Activated naive CD8-positive, alpha-beta T cell treated with anti-CD3 and anti-CD28 coated beads, Interleukin-2, amount 50 U/mL, for 24 hours (primary cell): ENCODE measurements around the gene ERC1.
"Not testable (repeated sequence)": the region's sequence is repeated elsewhere in the genome, so short reads cannot be mapped to it uniquely, and the experiment has no call there.

Experiments used
- ATAC-seq: fragments of 150-1000 bp; cut with Tn5 transposase; one replicate; pipeline ENCODE4 v1.10.0; 2021
- DNase-seq: peaks from one replicate; pipeline ENCODE4 v3.0.0; 2021
- H3K27ac Mint-ChIP-seq: one replicate; pipeline ENCODE4 v1.8.0; 2021; ENCODE audit warnings: mild to moderate bottlenecking, mixed read lengths
- H3K27me3 Mint-ChIP-seq: one replicate; pipeline ENCODE4 v1.8.0; 2021; ENCODE audit warnings: mixed read lengths
- H3K36me3 Mint-ChIP-seq: one replicate; pipeline ENCODE4 v1.8.0; 2021; ENCODE audit warnings: low read depth, mixed read lengths
- H3K4me1 Mint-ChIP-seq: one replicate; pipeline ENCODE4 v1.8.0; 2021; ENCODE audit warnings: mixed read lengths
- H3K4me3 Mint-ChIP-seq: one replicate; pipeline ENCODE4 v1.8.0; 2021; ENCODE audit warnings: mild to moderate bottlenecking, moderate library complexity, mixed read lengths
- H3K9me3 Mint-ChIP-seq: one replicate; pipeline ENCODE4 v1.8.0; 2021; ENCODE audit warnings: mixed read lengths

The ERC1 gene

DNA sequence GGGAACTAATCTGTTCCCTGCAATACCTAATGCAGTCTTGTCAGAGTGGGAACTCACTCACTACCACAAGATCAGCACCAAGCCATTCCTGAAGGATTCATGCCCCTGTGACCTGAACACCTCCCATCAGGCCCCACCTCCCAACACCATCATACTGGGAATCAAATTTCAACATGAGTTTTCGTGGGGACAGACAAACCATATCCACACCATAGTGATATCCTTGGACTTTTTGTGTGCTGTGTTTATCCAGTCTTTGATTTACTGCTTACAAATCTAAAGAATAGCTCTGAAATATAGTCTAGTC, 359.9 kb downstream of the ERC1 start:
- Mint-ChIP-seq H3K4me3 (no peak overlapping the region), H3K27me3 (no peaks in the 10 kb centered on the region), H3K27ac (no peak overlapping the region), H3K36me3 (no peaks in the 10 kb centered on the region), H3K4me1 (no peaks in the 10 kb centered on the region), H3K9me3 (no peaks in the 10 kb centered on the region)
- ATAC-seq: no peak
- no peak for DNase-seq

DNA sequence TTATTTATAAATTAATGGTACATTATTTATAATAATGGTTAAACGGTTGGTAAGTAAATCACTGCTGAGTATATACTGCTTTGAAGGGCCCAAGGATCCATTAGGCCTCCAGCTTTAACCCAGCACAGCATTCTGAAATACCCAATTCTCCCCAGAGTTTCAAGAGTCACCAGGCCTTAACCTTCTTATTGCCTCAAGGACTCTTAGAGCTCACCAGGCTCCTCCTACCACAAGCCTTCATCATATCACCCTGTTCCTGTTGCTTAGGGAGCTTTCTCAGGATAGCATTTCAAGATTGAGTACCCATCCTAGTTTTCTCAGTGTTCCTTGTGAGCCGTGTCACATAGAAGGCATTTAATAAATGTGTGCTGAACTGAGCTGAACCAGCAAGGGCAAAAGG, 360.9 kb downstream of the ERC1 start:
- DNase-seq (no peak), ATAC-seq (no peak)
- no peaks in the 10 kb centered on the region for H3K36me3 Mint-ChIP-seq
- H3K4me1 Mint-ChIP-seq: no peaks in the 10 kb centered on the region
- no peaks in the 10 kb centered on the region for H3K27me3 Mint-ChIP-seq
- H3K27ac Mint-ChIP-seq: no peak overlapping the region
- no peak overlapping the region for H3K4me3 Mint-ChIP-seq
- H3K9me3 Mint-ChIP-seq: no peaks in the 10 kb centered on the region

DNA sequence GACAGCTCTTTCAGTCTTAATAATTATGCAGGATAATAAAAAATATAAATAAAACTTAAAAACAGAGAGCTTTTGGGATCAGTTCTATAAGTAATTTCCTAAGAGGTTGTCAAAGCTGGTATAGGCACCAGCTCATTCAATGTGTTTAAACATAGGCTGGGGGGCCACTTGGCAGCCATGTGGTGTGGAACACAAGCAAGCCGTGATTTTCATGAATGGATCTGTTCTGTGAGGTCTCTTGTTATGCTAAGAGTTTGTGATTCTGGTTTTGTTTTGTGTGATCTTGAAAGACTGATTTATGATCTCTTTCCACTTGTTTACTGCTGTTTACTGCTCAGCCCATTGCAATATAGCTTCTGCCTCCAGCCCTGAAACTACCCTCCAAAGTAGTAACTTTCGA, 362.4 kb downstream of the ERC1 start:
- H3K36me3 Mint-ChIP-seq: no peaks in the 10 kb centered on the region
- H3K27me3 Mint-ChIP-seq: no peaks in the 10 kb centered on the region
- no peak for ATAC-seq
- H3K27ac Mint-ChIP-seq: no peak overlapping the region
- H3K9me3 Mint-ChIP-seq: no peaks in the 10 kb centered on the region
- no peaks in the 10 kb centered on the region for H3K4me1 Mint-ChIP-seq
- DNase-seq: no peak
- no peak overlapping the region for H3K4me3 Mint-ChIP-seq

DNA sequence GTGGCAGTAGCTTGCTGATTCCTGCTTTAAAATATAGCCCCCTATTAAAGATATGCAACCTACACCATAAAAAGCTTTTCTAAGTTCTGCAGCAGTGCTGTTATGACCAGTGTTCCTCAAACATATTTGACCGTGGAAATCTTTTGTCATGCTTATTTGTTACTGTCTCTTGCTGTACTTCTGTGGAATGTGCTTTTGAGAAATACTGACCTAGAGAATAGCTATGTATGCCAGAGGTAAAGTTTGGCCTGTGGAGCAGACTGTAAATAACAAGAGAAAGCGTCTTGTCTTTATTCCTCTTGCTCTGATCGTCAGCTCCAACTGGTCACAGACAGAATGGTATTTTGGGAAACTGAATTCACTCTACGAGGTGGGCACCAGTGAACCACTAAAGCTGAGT, 364.4 kb downstream of the ERC1 start:
- Mint-ChIP-seq H3K4me1 (no peaks in the 10 kb centered on the region), H3K9me3 (no peaks in the 10 kb centered on the region), H3K27me3 (no peaks in the 10 kb centered on the region), H3K4me3 (no peak overlapping the region), H3K27ac (no peak overlapping the region), H3K36me3 (no peaks in the 10 kb centered on the region)
- no peak for ATAC-seq
- no peak for DNase-seq

DNA sequence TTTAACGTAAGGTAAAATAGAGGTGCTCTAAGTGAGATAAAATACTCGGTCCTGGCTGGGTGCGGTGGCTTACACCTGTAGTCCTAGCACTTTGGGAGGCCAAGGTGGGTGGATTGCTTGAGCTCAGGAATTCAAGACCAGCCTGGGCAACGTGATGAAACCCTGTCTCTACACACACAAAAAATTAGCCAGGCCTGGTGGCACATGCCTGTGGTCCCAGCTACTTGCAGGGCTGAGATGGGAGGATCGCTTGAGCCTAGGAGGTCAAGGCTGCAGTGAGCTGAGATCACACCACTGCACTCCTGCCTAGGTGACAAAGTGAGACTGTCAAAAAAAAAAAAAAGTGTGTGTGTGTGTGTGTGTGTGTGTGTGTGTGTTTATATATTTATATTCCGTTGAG, 364.8 kb downstream of the ERC1 start:
- H3K27ac Mint-ChIP-seq, H3K9me3 Mint-ChIP-seq, ATAC-seq, H3K4me3 Mint-ChIP-seq, H3K27me3 Mint-ChIP-seq, H3K36me3 Mint-ChIP-seq, H3K4me1 Mint-ChIP-seq, DNase-seq: not testable (repeated sequence)

DNA sequence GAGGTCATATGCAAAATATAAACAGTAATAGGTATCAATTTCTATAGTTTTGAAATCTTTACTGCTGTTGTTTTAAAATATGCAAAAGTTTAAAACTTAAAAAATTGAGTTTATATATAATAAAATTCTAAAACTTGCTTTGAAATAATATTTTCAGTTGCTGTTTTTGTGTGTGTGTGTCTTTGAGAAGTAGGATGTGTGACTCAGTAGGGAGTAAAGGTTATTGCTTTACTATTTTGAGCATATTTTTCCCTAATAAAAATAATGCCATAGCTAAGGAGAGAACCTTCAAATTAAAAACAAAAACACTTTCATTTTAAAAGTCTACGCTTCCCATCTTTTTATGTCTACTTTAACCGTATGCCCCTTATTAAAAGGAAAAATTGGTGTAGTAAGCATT, 365.3 kb downstream of the ERC1 start:
- H3K27me3 Mint-ChIP-seq: no peaks in the 10 kb centered on the region
- DNase-seq: no peak
- no peaks in the 10 kb centered on the region for H3K4me1 Mint-ChIP-seq
- no peaks in the 10 kb centered on the region for H3K36me3 Mint-ChIP-seq
- H3K9me3 Mint-ChIP-seq: no peaks in the 10 kb centered on the region
- no peak overlapping the region for H3K27ac Mint-ChIP-seq
- no peak overlapping the region for H3K4me3 Mint-ChIP-seq
- ATAC-seq: no peak

DNA sequence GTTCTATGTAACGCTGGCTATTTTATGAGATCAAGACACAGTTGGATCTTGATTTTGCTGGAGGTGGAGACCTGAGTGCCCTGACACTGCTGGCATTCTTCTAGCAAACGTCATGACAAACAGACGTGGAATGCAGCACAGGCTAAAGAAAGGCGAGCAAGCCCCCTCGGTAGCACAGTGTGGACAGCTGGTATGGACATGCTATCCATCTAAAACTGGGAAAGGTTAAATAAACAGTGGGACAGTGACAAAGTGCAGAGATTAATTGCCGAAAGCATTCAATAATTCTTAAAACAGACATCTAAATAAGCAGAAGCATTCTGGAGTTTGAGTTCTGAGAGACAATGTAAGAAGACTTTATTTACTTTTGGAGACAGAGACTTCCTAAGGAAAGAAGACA, 366.1 kb downstream of the ERC1 start:
- Mint-ChIP-seq H3K4me1 (no peaks in the 10 kb centered on the region), H3K36me3 (no peaks in the 10 kb centered on the region), H3K27me3 (no peaks in the 10 kb centered on the region), H3K9me3 (no peaks in the 10 kb centered on the region), H3K4me3 (no peak overlapping the region), H3K27ac (no peak overlapping the region)
- DNase-seq (no peak), ATAC-seq (no peak)

DNA sequence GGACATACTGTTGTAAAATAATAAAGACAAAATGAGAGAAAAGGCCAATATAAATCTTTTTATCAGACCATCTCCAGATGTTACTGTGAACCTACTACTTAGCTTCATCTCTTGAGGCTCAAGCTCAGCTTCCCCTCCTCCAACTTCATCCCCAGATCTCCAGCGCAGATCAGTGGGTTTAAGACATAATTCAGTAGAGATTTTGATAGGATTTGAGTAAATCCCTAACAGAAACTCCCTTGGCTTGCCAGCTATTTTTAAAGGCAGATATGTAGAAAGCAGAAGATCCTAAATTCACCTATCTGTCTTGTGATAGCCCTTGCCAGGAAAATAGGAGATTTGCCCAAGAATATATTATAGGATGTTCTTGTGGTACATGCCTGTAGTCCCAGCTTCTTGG, 366.7 kb downstream of the ERC1 start:
- Mint-ChIP-seq H3K27me3 (no peaks in the 10 kb centered on the region), H3K4me1 (no peaks in the 10 kb centered on the region), H3K9me3 (no peaks in the 10 kb centered on the region), H3K4me3 (no peak overlapping the region), H3K27ac (no peak overlapping the region), H3K36me3 (no peaks in the 10 kb centered on the region)
- no peak for ATAC-seq
- DNase-seq: no peak

DNA sequence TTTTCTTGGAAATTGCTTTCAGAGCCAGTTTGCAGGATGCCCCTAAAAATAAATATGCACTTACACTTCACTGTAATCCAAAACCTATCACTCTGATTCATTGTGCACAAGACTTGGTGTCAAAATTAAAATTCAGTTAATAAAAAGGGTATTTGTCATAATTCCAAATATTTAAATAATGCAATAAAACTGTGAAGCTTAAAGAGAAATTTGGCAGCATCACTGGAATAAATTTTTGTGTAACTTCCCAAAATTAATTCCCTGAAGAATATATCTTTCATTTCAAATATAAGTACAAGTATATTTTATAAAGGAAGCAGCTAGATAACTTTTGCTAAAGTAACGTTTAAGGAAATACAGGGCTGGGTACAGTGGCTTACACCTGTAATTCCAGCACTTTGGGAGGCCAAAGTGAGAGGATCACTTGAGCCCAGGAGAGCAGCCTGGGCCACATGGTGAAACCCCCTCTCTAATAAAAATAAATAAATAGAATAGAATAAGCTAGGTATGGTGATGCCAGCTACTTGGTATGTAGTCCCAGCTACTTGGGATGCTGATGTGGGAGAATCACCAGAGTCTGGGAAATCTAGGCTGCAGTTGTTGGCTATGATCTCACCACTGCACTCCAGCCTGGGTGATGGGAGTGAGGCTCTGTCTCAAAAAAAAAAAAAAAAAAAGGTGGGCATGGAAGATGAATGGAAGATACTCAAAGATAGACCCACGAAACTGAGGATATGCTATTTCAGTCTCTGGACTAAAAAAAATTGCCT, 369.6 kb downstream of the ERC1 start:
- no peak for ATAC-seq
- Mint-ChIP-seq H3K27me3 (no peaks in the 10 kb centered on the region), H3K36me3 (peaks cover 3% of the 10 kb centered on the region), H3K27ac (no peak overlapping the region), H3K4me1 (no peaks in the 10 kb centered on the region), H3K9me3 (no peaks in the 10 kb centered on the region), H3K4me3 (no peak overlapping the region)
- DNase-seq: no peak

DNA sequence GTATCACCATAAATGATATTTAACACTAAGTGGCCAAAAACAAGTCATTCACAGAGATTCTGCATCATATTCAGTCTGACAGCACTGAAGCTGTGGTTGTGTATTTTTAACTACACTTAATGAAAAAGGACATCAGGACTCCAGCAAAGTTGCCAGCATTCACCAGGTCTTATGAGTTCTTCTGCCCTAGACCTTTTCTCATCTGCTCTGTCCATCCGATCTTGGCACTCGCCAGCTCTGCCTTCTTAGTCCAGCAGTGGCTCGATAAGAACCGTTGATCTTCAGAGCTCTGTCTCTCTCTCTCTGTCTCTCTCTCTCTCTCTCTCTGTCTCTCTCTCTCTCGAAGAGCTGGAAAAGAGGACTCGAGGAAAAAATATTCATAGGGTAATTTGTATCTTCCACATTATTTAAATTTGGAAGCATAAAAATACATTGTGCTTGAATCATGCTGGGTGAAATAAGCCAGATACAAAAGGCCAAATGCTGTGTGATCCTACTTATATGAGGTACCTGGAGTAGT, 371.2 kb downstream of the ERC1 start:
- Mint-ChIP-seq H3K27ac (no peak overlapping the region), H3K4me1 (no peaks in the 10 kb centered on the region), H3K27me3 (no peaks in the 10 kb centered on the region), H3K36me3 (peaks cover 3% of the 10 kb centered on the region), H3K4me3 (no peak overlapping the region), H3K9me3 (no peaks in the 10 kb centered on the region)
- no peak for DNase-seq
- no peak for ATAC-seq

DNA sequence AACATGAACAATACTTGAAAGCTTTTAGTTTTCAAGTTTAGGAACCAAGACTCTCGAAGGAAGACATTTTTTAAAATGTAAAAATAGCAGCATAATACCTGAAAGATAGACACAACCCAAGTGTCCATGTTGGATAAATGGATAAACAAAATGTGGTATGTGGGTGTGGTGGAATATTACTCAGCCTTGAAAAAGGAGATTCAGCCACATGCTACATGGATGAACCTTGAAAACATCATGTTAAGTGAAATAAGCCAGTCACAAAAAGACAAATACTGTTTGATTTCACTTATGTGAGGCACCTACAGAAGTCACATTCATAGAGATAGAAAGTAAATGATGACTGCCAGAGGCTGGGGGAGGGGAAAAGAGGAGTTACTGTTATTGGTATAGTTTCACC, 374.7 kb downstream of the ERC1 start:
- Mint-ChIP-seq H3K4me3 (no peak overlapping the region), H3K9me3 (no peaks in the 10 kb centered on the region), H3K27ac (no peak overlapping the region), H3K27me3 (no peaks in the 10 kb centered on the region), H3K4me1 (peaks cover 4% of the 10 kb centered on the region), H3K36me3 (peaks cover 3% of the 10 kb centered on the region)
- no peak for ATAC-seq
- DNase-seq: no peak

DNA sequence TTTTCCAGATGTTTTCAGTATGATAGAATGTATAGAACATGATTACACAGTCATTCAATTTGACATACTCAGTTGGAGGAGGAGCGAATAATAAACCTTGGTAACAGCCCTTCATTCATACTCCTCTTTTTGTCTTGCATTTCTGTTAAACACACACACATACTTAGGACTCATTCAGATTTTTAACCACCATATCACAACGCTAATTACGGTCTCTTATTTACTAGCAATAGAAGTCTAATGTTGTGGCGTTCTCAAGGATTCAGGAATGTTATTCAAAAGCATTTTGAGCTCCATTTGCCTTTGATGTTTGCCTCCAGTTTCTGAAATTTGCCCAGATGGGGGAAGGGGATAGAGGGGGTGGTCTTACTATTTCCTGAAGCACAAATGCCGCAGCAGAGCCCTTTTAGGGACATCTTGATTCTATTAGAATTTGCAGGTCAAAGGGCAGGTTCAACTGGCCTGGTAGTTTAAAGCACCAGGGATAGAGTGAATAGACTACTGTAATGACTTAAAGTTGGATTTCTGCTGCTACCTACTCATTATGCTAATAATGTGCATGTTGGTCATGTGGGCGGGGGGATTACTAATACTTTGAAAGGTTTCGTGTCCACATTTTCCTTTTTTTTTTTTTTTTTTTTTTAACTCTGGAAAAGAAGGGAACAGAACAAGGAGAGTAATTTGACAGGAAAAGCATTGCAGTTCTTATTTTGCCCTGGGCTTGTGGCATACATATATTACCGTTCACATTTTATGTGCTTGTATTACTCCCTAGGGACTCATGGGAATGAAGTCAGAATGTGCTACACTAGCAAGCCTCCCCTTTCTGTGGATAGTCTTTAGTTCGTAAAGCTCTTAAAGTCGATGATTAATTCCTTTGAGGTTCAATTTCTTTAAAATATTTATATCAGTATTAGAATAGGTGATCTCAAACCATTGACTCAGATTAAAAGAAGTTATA, 376.6 kb downstream of the ERC1 start:
- DNase-seq (no peak), ATAC-seq (no peak)
- Mint-ChIP-seq H3K4me3 (no peak overlapping the region), H3K36me3 (peaks cover 3% of the 10 kb centered on the region), H3K27me3 (no peaks in the 10 kb centered on the region), H3K27ac (no peak overlapping the region), H3K4me1 (peaks cover 4% of the 10 kb centered on the region), H3K9me3 (no peaks in the 10 kb centered on the region)

DNA sequence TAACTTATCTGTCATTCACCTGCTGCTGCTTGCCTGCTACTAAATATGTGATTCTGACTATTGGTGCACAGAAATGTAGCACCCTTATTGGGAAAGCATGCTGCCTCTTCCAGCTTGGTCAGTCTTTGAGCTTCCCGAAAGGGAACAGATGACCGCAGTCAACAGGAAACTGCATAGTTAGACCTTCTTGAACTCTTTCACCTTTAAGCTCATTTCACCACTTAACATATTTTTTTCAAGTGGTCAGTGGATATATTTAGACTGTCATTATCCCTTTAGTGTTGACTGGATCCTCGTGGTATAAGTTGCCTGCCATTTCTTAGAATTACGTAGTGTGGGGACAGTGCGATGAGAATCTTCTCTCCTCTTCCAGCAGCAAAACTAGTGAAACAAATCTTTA, 378.4 kb downstream of the ERC1 start:
- Mint-ChIP-seq H3K27ac (no peak overlapping the region), H3K4me1 (peaks cover 4% of the 10 kb centered on the region), H3K27me3 (no peaks in the 10 kb centered on the region), H3K4me3 (no peak overlapping the region), H3K36me3 (peaks cover 7% of the 10 kb centered on the region), H3K9me3 (no peaks in the 10 kb centered on the region)
- no peak for ATAC-seq
- no peak for DNase-seq

DNA sequence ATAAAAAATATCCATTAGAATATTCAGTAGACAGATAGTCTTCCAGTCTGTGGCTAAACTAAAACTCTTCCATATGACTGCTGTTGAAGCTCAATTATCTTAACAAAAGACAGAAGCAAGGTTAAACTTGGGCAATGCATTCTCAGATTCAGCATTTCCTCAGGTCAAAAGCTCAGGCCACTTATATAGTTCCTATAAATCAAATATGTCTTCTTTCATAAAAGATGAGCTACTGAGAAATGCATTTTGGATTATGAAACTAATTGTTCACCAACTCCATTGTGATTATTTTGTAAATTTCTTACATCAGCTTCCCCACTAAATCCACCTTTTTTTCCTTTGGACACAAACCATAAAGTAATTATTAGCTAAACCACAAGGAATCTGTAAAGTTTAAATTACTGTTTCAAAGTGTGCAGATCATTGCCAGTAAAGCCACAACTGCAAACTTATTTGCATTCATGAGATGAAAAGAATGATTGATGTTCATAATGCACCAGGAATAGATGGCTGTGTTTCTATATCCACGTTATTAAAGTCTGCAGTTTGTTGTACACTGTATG, 379.0 kb downstream of the ERC1 start:
- H3K9me3 Mint-ChIP-seq: no peaks in the 10 kb centered on the region
- peaks cover 8% of the 10 kb centered on the region for H3K36me3 Mint-ChIP-seq
- peaks cover 4% of the 10 kb centered on the region for H3K4me1 Mint-ChIP-seq
- no peak overlapping the region for H3K27ac Mint-ChIP-seq
- H3K27me3 Mint-ChIP-seq: no peaks in the 10 kb centered on the region
- ATAC-seq (no peak), DNase-seq (no peak)
- H3K4me3 Mint-ChIP-seq: no peak overlapping the region
